SIG-M5 (cell line): ENCODE measurements around the gene MKI67.
"Not testable (repeated sequence)": the region's sequence is repeated elsewhere in the genome, so short reads cannot be mapped to it uniquely, and the experiment has no call there.

ENCODE experiments used
- DNase-seq: peaks from one replicate; lab custom pipeline; 2025; lab: John Stamatoyannopoulos, UW

The MKI67 gene, protein sequence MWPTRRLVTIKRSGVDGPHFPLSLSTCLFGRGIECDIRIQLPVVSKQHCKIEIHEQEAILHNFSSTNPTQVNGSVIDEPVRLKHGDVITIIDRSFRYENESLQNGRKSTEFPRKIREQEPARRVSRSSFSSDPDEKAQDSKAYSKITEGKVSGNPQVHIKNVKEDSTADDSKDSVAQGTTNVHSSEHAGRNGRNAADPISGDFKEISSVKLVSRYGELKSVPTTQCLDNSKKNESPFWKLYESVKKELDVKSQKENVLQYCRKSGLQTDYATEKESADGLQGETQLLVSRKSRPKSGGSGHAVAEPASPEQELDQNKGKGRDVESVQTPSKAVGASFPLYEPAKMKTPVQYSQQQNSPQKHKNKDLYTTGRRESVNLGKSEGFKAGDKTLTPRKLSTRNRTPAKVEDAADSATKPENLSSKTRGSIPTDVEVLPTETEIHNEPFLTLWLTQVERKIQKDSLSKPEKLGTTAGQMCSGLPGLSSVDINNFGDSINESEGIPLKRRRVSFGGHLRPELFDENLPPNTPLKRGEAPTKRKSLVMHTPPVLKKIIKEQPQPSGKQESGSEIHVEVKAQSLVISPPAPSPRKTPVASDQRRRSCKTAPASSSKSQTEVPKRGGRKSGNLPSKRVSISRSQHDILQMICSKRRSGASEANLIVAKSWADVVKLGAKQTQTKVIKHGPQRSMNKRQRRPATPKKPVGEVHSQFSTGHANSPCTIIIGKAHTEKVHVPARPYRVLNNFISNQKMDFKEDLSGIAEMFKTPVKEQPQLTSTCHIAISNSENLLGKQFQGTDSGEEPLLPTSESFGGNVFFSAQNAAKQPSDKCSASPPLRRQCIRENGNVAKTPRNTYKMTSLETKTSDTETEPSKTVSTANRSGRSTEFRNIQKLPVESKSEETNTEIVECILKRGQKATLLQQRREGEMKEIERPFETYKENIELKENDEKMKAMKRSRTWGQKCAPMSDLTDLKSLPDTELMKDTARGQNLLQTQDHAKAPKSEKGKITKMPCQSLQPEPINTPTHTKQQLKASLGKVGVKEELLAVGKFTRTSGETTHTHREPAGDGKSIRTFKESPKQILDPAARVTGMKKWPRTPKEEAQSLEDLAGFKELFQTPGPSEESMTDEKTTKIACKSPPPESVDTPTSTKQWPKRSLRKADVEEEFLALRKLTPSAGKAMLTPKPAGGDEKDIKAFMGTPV (N-terminal part only)

DNA sequence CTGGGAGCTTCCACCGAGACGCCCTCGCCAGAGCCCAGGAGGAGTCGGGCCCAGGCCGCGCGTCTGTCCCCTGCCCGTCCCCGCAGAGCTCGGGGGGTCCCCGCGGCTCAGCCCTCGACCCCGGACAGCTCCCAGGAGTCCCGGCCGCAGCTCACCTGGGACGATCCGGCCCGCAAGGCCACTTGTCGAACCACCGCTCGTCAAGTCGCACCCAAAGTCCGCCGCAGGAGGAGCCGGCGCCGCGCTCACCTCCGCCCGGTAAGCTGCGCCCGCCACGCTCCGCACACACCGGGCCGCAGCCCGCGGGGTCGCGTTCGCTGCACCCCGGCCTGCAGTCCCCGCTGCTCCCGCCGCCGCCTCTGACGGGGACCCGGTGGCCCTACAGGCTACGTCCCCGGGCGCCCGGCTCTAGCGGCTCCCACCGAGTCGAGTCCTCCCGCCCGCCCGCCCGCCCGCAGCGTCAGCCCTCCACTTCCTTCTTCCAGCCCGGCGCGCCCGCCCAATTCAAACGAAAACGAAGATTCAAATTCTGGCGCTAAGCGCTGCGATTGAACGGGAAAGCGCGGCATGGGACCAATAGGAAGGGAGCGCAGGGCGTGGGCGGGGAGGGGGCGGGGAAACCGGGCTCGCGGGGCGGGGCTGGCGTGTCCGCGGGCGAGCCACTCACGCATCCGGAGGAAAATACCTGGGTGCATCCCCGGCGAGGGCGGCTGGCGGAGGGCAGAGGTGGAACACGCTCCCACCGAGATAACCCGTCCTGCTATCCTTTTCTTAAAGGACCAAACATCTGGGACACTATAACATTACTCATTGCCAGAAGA lies at the start of gene MKI67:
MKI67 (minus strand) TSS at position 480 of the 821 bp plus-strand sequence. CDS start 756 bp downstream, outside the sequence.
- peak; percentile 38 for DNase-seq

DNA sequence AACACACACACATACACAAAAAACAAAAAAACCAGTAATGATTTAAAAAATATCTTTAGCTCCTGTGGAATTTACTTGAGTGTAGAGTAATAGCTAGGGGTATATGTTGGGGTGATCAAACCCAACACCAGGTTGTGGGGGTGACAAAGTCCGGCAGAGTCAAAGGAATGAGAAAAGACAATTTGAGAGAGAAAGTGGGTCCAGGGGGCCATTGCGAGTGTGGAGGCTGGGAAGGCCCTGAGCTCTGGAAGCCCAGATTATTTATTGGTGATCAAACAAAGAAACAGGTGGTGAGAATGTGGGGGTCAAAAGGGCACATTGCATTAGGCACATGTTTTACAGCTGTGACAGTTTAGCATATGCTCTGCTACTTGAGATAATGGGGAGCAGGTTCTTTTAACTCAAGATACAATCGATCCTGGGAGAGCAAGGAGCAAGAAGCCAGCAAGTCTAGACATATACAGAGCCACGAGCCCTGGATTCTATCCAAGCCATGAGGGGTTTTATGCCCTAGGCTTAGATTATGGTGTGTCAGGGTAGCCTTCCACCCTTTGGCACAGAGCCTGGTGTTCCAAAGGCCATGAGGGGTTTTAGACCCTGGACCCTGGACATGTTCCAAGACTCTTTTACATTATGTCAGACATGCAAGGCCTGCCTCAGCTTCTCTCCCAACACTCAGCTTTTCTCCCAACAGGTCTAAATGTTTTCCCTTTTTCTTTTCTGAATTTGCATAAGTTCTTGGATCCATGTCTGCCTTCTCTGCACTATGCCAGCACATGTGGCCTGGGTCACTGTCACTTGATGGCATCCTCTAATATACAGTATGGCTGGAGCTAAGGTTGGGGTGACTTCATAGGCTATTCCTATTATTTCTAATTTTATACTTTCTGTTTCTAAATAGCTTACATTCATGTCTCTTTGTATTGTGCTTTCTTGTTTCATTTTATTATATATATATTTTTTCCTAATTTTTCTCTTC lies 48.6 kb upstream of the MKI67 start:
- no peak for DNase-seq

DNA sequence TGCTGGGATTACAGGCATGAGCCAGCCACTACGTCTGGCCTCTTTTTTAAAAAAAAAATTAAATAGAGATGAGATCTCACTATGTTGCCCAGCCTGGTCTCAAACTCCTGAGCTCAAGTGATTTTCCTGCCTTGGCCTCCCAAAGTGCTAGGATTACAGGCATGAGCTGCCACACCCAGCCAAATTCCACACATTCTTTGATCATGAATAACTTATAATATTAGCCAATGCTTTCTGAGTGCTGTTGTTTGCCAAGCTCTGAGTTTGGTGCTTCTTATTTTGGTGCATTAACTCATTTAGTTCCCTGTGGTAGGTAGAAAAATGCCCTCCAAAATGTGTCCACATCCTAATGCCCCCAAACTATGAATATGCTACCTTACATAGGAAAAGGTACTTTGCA lies 47.2 kb upstream of the MKI67 start:
- no peak for DNase-seq

DNA sequence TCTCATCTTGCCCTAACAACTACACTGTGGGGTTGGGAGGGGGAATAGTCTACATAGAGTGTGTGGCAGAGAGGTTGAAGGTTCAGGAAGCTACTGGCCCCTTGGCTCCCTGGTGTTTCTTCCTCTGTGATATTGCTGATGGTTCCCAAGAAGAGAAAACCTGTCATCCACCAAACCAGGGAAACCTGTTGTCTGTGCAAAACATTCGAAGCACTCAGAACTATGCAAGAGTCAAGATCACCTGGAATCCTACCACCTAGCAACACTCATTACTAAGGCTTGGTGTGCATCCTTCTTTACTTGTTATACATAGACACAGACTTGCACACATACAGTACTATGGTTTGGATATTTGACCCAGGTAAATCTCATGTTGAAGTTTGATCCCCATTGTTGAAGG lies 46.5 kb upstream of the MKI67 start:
- no peak for DNase-seq

DNA sequence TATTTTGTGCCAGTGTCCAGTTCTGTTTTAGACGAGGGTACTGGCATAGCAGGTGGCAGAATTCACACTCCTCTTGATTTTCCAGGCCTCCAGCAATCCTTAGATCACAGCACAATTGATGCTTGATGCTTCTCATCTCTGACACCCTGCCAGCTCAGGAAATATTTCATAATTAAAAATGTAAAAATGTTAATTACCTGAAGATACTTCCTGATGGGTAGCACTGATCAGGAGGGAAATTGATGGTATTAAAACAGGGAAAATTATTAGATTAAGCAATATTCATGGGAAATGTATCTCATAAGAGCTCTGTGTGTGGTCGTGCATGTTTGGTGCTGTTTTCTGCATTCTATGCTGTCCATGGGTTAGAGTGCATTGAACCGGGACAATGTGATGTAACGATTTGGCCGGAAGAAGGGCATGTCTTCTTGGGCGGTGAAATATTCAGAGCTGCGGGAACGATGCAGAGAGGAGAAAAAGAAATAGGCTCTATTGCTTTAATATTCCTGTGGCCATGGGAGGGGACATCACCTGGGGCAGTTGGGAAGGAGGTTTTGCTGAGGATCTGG lies 43.7 kb upstream of the MKI67 start:
- DNase-seq = no peak

DNA sequence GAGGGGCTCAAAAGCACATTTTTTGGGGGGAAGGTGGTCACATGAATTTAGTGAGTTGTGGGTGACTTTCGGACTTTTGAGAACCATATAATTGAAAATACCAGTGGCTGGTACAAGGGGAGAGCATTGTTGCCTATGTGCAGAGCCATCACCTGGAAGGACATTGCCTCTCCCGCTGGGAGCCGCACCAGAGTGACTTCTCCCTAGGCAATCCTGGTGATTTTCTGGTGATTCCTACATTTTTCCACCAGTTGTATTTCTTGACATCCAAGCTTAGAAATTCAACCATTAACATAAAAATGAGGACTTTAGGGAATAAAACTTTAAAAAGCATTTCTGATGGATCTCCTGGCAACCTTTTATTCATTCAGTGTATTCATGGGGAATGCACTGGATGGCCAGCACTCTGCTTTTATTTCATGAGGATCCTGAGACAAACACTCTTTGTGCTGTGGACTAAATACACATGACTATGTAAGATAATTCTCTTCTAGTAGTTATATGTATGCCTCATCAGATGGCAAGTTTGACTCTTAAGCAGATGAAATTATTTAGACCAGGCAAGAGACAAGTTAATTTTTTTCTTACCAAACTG lies 41.8 kb upstream of the MKI67 start:
- no peak for DNase-seq

DNA sequence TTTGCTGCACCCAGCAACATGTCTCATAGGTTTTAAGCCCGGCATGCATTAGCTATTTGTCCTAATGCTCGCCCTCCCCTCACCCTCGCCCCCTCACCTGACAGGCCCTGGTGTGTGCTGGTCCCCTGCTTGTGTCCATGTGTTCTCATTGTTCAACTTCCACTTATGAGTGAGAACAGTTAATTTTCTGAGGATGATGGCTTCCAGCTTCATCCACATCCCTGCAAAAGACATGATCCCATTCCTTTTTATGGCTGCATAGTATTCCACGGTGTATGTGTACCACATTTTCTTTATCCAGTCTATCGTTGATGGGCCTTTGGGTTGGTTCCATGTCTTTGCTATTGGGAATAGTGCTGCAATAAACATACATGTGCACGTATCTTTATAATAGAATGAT lies 40.9 kb upstream of the MKI67 start:
- DNase-seq = not testable (repeated sequence)

DNA sequence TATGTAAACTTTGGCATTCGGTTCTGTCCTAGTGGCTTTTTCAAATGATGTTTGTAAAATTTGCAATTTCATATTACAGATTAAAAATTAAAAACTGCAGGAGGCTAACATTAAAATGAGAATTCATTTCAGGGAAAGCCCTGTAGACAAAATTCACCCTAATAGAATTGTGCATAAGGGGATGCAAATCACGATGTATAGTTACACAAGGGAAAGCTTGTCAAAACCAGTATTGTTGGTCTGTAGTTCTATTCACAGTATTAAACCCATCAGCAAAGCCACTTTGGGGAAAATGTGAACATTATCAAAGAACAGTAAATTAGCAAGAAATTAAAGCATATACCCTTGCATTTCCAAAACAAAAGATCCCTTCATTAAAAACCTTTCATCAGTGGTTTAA lies 39.9 kb upstream of the MKI67 start:
- DNase-seq = no peak

DNA sequence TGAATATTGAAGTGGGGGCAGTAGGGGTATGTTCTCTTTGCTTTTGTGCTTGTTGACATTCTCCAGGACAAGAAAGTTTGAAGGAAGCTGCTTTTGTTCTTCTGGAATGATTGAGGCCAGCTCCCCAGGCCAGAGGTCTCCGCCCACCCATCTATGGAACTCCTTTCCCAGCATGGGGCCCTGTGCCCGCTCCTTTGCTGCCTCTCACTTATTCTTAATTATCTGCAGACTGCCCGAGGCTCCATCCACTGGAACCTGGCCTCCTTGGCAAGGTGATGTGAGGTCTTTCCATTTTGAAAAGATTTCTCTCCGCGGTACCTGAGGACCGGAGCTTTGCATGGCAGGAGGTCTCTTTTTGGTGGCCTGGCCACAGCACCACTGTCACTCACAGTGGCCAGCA lies 39.3 kb upstream of the MKI67 start:
- no peak for DNase-seq

DNA sequence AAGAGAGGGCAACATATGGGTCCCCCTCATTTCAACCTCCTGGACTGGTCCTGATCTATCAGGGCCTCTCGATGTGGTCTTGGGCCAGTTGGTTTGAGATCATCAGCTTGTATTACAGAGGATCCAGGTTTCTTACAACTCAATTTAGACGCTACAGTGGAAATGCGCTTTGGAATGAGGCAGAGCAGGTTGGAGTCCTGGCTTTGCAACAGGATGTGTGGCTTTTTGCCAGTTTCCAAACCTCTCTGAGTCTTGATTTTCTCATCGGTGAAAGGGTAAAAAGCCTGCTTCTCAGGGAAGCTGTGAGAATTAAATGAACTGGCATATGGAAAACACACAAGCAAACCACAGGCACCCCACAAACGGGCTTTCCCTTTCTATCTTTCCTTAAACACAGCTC lies 37.5 kb upstream of the MKI67 start:
- DNase-seq = no peak

DNA sequence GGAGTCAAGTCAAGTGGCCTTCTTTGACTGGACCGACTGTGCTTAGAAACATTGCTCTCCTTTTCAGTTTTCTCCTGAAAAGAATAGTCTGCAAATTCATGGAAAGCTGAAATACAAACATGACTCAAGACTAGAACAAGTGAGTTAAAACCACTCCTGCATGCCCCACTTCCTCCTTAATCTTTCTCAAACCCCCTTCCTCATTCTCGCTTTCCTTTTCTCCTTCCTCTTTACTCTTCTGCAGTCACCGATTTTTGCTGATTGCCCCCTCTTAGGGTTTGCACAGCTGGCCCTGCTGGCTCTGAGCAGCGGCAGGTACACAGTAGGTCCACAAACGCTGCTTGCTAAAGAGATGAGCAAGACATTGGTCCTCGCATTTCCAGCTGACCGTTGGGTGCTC lies 34.8 kb upstream of the MKI67 start:
- peak; percentile 34 for DNase-seq

DNA sequence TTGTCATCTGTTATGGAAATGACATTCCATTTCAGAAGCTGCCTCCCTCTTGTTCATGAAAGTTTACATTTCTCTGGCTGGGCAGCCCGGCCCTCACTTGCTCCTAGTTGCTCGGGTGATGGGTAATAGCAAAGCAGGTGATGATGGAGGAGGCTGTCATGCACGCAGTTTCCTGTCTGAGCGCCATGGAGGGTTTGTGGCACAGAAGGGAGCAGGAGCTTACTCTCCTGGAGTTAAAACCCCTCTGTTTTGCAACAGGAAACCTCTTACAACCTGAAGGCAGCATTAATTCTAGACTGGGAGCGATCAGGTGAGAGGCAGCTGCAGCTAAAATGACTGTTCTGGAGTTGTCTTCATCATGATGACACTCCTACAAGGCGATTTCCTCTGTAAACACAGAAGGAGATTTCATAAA lies 34.1 kb upstream of the MKI67 start:
- DNase-seq = no peak

DNA sequence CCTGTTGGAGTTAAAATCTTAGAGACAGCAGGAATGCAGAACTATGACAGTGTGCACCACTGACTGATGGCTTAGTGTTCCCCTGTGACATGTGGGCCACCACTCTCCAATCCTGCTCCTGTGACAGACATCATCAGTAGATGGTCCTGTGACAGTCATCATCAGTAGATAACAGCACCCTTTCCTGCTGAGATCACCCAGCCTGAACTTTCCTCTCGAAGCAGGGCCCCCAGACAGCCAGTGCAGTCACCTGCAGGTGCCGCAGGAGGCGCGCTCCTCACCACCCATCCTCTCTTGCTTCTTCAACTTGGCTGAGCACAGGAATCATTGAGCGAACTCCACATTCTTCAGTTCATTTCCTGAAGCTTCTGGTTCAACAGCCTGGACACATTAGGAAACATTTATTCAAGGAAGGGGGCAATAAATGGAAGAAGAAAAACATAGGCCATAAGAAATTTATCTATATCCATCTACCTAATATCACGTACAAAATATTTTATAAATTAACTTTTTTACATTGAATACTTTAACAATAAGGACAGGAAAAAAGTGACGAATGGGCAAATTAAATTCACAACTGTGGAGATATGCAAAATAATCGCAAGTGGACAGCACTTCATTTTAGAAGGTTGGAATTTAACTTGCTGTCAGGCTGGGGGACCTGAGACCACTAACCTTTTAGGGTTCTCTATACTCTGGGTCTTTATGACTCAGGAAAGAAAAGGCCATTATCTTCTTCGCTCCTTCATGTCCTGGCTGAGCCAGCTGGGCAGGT lies 32.0 kb upstream of the MKI67 start:
- no peak for DNase-seq

DNA sequence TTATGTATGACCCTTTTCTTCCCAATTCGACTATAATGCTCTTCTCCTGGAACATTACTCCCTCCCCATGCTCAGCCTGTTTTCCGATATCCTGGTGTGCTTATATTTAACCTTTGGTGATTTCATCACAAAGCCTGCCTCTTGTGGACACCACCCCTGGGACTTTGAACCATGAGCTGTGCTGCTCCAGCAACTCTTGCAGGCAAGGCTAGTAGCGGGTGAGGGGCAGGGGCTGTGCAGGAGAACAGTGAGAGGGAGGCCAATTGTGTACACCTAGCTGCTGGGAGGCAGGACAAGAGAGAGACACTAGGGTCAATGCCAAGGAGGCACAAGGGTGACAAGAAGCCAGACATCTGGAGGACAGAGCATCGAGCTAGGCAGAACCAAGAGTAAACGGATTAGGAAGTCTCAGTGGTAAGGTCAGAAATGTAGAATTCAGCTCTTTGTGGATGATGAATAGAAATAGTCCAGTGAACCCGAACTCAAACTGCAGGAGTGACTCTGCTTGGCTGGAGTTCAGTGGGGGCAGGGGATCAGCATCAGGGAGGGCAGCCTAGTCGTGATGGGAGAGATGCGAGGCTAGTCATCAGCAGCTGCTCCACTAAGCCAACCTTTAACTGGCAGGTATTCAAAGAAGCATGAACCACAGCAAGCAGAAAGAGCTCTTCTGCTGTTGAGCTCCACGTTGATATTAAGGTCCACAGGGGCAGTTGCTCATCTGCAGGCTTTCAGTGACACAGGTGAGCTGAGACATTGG lies 31.0 kb upstream of the MKI67 start:
- no peak for DNase-seq

DNA sequence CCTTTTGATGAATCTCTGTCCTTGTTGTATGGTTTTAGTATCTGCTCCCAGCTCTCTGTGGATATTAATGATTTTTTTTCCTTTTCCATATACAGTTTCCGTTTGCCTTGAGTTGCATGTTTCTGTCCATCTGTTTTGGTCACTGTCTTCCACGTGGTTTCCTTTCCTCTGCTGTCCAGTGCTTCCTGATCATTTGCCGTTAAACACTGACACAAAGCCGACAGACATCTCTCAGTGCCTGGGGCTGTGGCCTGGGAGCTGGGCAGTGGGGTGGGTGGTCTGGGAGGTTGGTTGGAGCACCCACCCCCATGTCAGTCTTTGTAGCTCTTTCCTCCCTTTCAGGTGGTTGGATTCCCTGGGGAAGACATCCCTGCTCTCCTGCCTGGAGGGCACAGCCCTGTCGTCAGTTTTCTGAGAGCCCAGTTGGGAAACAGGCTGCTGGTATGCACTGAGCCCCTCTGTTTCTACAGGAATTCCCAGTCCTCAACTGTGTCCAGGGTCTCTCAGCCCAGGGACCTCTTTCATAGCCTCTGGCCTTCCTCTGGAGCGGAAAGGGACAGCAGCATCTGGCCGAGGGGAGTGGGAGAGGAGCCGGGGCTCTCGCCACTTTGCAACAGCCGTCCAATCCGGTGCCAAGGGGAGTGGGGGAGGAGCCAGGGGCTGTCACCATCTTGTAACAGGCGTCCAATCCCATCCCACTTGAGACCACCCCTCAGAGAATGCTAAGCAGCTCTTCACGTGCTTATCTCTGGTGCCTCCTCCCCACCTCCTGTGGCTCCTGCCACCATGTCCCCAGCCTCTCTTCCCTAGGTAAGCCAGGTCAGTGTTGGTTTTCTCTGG lies 26.7 kb upstream of the MKI67 start:
- DNase-seq = no peak

DNA sequence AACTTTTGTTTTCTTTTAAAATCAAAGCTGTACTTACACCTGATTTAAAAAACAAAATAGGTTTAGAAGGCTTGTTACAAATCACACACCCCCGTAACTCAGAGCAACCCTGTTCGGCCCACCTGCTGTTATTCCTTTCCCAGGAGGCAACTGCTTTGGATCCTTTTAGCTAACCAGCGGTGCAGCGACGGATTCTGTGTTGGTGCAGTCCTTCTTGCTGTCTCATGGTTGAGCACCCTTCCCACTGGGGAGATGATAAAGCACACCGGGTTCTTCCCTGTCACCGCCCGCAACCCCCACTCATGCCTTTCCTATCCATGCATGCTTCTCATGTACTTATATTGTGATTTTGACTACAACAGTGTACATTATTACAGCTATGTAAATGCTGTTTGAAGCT lies 24.8 kb upstream of the MKI67 start:
- DNase-seq = no peak

DNA sequence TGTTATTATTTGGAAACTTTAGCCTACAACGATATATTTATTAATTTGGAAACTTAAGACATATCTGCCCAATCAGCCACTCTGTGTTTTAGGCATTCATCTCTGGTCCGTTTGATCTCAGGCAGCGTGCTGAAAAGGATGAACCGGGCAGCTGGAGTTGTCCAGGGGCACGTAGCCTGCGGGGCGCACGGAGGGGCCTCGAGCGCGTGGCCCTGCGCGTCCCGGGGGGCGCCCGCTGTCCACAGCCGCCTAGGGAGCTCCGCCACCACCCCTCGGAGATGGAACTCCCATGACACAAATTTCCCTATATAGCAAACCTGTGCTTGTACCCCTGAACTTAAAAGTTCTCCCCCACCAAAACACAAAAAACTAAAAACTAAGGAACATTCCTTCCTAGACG lies 24.3 kb upstream of the MKI67 start:
- no peak for DNase-seq
